ENCODE measurements around the gene SLC28A3.

- TF ChIP-seq CTCF (IDR thresholded peaks at IDR 0.05) = no peak
- TF ChIP-seq POLR2A (IDR thresholded peaks at IDR 0.05; ENCODE audit: low read depth) = no peak
- no peak for TF ChIP-seq POLR2AphosphoS5 (IDR thresholded peaks at IDR 0.05)
- TF ChIP-seq EP300 (IDR thresholded peaks at IDR 0.05) = no peak
Observed at GRCh38 chr9:84374516-84374915, 34.0 kb upstream of the SLC28A3 start.
